Ammon's horn (tissue), 1 donor: Measurements from ENCODE around the gene LAMA5.

Source experiments
- DNase-seq: peaks from one replicate; pipeline ENCODE4 v3.0.0-alpha.2; 2016; ENCODE audit warnings: low spot score

The LAMA5 gene

DNA sequence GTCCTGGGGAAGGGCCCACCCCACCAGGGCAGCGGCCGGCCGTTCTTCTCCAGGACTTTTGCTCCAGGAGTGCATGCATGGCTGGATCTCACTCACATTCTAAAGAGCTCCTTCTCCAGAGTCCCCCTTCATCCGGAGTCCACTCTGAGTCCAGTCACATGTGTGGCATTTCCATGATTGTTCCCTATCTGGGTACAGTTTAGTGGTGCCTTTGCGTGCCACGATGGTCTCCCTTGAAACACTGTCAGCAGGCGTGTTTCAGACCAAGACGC, 107.9 kb downstream of the LAMA5 start:
- no peak for DNase-seq
